Inferior parietal cortex (tissue), 1 donor: ENCODE data around the gene CCDC88C.
"Not testable (repeated sequence)": the region's sequence is repeated elsewhere in the genome, so short reads cannot be mapped to it uniquely, and the experiment has no call there.

Source experiments
- DNase-seq: peaks from one replicate; pipeline ENCODE4 v3.0.0-alpha.2; 2016; ENCODE audit errors: extremely low spot score

CCDC88C gene

DNA sequence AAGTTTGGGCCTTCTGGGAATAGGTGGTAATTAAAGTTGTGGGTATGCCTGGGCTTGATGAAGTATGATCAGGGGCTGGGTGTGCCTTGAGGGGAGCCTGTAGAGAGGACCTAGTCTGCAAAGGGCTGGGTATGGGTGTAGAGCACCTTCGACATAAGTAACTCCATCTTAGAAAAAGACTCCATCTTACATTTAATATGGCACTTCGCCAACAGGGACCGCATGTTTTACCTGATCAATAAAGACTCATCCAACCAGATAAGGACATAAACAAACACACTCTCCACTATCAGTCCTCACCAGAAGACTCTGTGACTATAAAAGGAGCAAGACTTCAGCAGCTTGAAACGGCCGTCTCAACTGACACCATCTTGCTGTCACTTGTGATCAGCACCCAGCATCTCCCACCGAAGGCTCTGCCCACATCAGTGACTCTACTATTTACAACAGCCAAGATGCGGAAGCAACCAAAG, 149.6 kb downstream of the CCDC88C start:
- no peak for DNase-seq

GRCh38 chr14:91266276-91266675, 151.3 kb downstream of the CCDC88C start:
- DNase-seq, result not testable (repeated sequence)

GRCh38 chr14:91265404-91265803, 152.2 kb downstream of the CCDC88C start:
- DNase-seq, result no peak

DNA sequence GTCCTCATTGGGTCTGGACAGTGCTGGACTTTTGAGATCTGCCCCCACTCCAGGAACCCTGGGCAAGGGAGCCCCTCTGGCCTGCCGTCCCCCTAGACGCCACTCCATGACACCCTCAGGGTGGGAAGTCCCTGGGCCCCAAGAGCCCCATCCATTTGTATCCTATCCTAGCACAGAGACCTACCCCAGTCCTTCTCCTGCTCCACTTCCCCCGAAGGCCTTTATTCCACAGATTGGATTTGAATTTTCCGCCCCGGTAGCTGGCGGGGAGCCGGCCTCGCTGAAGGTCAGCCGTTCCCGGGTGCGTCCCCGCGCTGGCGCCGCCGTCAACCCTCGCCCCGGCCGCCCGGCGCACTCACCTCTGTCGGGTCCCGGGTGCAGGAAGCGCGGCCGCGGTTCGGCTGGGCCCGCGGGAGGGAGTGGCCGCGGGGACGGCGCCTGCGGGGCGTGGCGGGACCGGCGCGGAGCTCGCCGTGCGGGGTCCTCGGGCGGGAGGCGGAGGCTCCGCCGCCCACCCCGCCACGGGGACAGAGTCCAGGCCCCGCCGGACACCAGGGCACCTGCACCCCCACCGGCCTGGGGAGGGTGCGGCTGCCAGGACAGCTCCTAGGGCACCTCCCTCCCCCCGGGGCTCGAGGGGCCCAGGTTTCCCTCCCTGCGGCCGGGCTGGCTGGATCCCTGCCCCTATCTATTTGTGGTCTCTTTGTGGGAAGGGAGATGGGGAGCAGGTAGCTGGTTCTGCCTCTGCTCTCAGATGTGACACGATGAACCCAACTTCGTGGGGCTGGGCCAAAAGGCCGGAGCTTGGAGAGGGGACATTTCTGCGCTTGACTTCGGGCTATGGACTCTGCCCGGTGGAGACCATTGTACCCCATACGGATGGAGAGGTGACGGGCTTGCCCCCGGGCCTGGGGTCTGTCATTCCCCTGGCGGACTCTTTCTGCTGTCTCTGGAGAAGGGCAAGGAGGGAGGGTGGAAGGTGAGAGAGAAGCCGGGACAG, 153.2 kb downstream of the CCDC88C start:
- DNase-seq, result no peak

GRCh38 chr14:91263329-91263728, 154.3 kb downstream of the CCDC88C start:
- DNase-seq, result no peak

DNA sequence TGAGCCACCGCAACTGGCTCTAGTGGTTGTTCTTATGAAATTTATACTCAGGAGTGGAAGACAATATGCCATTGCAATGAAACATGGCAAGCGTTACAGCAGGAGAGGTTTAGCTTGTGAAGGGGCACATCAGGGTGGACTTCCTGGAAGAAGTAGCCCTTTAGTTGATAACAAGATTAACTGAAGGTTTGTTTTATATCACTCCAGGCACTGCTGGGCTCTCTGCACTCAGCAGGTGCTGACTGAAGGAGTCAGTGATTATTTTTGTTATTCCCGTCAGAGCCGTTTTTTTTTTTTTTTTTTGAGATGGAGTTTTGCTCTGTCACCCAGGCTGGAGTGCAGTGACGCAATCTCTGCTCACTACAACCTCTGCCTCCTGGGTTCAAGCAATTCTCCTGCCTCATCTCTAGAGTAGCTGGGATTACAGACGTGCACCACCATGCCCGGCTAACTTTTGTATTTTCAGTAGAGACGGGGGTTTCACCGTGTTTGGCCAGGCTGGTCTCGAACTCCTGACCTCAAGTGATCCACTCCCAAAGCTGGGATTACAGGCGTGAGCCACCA, 155.6 kb downstream of the CCDC88C start:
- no peak for DNase-seq

DNA sequence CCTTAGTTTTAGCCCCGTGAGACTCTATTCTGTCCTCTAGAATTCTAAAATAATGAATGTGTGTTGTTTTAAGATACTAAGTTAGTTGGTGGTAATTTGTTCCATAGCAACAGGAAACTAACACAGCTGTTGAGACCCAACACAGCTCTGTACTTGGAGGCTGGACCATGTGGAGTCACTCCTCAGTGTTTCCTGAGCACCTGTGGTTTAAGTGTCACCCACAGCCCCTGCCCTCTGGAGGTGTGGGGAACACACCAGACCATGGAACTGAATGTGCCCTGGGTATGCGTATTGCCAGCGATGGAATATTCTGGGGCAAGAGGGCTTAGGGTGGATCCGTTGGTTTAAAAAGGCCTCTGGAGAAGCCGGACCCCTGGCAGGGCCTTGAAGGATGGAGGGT, 156.5 kb downstream of the CCDC88C start:
- DNase-seq, result no peak

GRCh38 chr14:91258876-91259275, 158.7 kb downstream of the CCDC88C start:
- DNase-seq, result no peak

- DNase-seq, result no peak
These were observed 159.5 kb downstream of the CCDC88C start for GRCh38 chr14:91258011-91258618.

DNA sequence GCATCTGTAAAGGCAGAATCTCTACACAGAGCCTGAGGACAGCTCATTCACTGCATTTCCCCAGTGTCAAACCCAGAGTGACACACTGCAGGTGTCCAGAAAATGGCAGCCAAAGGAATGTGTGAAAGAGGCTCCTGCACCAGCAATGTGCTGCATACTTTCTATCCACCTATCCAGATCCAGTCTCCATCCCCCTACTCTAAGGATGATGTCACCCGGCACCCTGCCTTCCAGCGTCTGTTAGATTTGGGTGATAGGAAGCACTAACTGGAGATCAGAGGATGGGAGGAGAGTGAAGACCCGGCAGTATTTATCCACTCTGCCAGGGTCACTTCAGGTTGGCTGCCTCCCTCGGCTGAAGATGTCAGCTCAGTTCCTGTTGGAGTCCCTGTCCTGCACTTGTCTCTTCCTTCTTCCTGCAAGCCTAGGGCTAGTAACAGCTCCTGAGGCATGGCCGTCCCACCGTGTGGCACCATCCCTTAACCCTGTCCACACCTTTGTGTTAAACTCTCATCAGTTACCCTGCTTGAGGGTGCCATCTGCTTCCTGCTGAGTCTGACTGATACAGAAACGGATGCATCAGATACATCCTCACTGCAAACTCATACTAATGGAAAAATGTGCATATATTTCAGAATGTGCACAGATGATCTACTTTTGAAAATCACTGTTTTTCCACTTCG, 160.2 kb downstream of the CCDC88C start:
- no peak for DNase-seq

- DNase-seq, result no peak
These were observed 161.0 kb downstream of the CCDC88C start for GRCh38 chr14:91256661-91257060.

GRCh38 chr14:91255026-91255695, 162.5 kb downstream of the CCDC88C start:
- DNase-seq, result no peak

- no peak for DNase-seq
These were observed 163.2 kb downstream of the CCDC88C start for GRCh38 chr14:91254461-91254860.

DNA sequence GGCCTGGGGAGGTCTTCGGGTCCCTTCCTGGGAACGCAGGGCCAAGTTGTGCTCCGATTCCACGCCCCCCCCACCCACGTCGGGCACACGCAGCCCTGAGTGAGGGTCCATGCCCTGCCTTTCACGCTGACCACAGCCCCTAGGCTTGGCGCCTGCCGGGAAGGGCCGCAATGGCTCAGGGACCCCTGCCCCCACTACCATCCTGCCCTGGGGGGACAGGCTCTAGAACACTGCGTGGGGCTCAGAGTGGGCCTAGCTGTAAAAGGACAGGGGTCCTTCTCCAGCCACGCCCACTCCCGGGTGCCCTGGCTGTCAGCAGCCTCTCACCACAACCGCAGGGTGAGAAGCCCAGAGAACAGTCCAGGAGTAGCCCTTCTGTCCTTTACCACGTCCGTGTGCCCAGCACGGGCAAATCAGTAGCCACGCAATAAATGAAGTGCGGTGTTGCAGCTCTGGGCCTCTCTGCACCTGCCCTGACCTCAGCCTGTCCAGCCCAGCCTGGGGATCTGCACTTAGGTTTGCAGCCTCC, 163.8 kb downstream of the CCDC88C start:
- DNase-seq, result no peak

DNA sequence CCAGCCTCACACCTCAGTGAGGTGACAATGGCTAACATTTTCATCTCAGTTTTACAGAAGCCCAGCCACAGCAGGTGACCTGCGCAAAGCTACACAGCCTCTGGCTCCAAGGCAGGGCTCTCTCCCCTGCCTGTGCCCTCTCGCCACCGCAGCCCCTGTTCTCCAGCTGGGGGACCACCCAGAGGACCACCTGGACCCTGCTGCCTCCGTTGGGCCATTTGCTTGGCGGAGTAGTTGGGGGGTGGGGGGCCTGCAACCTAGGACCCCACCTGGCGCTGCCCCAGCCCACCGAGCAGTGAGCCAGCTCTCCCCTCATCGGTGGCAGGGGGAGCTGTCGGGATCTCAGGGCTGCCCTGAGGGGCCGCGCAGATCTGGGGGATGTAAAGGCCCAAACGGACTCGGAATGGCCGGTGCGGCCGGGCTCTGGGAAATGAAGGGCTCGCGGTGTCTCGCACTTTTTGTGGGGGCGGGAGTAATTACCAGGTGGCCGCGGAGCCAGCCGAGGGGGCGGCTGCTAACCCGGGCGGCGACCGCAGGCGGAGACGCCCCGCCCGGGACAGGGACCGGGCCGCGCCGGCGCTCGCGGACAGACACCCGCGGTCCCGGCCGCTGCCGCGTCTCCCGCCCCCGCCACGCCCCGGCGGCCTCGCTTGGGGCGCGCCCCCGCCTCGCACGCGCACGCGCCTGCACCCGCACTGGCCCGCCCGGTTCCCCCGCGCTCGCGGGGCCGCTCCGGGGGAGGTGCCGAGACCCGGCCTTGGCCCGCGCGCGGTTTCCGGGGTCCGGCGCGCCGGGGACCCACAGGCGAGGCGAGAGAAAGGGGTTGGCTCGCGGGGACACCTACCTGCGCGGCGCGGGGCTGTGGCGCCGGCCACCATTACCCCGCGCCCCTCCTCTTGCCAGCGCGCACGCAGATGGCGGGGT, 164.5 kb downstream of the CCDC88C start:
- DNase-seq, result no peak

DNA sequence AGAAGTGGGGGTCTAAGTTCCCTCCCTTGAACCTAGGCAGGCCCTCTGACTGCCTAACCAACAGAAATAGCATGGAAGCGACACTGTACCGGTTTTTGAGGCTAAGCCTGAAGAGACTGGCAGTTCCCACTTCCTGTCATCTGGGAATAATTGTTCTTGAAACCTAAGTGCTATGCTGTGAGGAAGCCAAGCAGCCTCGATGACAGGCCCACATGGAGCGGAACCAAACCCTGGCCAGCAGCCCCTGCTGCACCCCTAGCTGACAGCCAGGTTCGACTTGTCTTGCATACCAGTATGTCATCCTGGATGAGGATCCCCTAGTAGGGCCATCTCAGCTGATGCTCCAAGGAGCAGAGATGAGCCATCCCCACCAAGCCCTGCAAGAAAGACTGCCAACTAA, 166.7 kb downstream of the CCDC88C start:
- DNase-seq, result no peak

DNA sequence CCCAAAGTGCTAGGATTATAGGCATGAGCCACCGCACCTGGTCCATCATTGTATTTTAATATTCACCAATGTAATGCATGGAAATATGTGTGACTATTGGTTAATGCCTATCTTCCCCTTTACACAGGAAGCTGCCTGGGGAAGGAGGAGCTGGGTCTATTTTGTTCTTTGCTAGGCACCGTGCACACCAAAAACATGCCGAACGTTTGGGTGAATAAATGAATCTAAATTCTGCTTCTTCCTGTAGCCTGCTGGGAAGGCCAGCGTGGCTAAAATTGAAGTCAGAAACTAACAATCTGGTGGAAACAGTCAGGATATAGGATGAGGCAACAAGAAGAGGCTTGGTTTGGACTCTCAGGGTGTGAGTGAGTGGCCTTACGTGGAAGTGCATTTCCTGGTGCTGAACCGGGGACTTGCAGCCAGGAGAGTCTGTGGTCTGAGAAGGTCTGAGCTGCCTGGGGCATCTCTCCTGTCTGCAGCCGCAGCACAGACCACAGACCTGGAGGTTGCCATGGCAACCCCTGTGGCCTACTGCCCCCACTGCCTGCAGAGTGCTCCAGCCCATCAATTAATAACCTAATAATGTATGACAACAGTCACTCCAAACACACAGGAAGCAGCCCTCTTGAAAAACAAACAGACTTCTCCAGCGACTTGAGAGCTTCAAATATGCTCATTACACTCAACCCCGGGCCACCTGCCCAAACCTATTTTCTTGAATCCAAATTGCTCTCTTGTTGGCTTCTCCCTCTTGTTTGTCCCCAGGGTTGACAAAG, 167.6 kb downstream of the CCDC88C start:
- DNase-seq, result no peak

DNA sequence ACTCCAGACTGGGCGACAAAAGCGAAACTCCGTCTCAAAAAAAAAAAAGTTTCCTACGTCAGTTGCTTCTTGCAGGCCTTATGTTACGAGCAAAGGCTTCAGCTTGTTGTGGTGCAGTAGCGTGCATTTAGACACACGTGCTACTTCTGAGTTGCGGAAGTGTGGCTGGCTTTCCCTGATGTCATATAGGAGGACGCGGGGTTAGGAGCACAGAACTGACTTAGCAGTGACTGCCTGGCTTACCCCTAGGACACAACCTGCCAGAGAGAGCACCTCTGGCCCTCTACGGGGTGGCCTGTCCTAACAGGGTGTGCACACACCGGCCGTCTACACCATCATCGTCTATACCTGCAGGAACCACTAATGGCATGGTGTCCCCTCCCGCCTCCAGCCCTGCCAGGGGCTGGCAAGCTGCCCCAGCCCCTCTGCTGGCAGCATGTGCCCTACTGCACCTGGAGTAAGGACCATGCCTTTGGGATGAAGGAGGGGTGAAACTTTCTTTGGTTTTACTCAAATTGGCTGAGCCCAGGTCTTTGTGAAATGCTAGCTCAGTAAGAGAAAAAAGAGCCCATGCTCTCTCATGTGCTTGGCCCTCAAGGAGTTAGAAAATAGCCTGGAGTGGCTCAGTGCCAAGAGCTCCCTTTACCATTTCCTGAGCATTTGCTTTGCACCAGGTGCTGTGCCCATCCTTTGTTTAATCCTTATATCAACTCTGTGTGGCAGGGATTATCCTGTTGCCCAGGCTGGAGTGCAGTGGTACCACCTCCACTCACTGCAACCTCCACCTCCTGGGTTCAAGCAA, 171.4 kb downstream of the CCDC88C start:
- no peak for DNase-seq
